Raji (cell line): ENCODE measurements around the gene AMFR.

Experiments
- POLR2A ChIP-seq: IDR thresholded peaks from 2 replicates; pipeline ENCODE4 v1.6.1; 2011; ENCODE audit warnings: low read depth, low read length, control low read depth; ENCODE audit not compliant: insufficient read depth

AMFR gene

GRCh38 chr16:56357241-56357764, 68.0 kb downstream of the AMFR start:
- no peak for TF ChIP-seq POLR2A

GRCh38 chr16:56356276-56357240, 68.8 kb downstream of the AMFR start:
- no peak for TF ChIP-seq POLR2A

- no peak for TF ChIP-seq POLR2A
Observed at GRCh38 chr16:56355786-56356275, 69.5 kb downstream of the AMFR start.

- no peak for TF ChIP-seq POLR2A
Observed at GRCh38 chr16:56355221-56355620, 70.1 kb downstream of the AMFR start.

- no peak for TF ChIP-seq POLR2A
Observed at GRCh38 chr16:56354746-56355145, 70.6 kb downstream of the AMFR start.

GRCh38 chr16:56354016-56354415, 71.3 kb downstream of the AMFR start:
- no peak for TF ChIP-seq POLR2A

DNA sequence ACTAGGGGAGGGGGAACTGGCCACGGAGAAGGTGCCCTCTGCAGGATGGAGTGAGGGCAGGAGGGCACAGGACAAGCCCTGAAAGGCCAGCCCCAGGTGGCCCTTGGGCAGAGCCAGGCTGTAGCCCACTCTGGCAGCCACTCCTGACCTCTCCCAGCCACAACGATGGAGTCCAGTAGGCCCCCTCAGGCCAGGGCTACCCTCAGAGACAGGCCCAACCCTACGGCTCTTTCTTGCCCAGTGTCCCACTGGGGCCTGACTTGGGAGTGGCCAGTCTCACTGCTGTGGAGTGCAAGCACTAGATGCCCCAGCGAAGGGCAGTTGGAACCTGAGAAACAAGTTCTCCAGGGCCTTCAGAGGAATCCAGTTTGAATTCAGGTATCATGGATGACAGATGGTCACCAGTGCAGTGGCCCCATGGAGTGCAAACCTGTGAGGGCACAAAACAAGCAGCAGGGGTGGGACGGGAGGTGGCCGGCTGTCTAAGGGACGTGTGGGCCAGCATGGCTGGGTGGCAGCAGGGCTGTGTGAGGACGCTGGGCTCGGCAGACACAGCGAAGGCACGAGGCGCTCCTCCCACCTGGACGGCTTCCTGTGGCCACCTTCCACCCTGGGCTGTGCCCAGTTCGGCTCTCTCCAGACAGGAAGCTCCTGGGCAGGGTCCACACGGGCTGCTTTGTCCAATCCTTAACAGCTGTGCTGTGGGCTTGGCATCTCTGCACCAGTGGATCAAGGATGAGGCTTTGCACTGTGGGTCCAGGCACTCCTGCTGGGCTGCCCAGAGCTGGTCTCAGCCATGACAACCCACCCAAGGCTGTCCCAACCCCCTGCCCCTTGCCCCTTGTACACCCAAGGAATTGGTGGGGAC, 72.1 kb downstream of the AMFR start:
- TF ChIP-seq POLR2A, result no peak

GRCh38 chr16:56352351-56353053, 72.8 kb downstream of the AMFR start:
- TF ChIP-seq POLR2A, result no peak

DNA sequence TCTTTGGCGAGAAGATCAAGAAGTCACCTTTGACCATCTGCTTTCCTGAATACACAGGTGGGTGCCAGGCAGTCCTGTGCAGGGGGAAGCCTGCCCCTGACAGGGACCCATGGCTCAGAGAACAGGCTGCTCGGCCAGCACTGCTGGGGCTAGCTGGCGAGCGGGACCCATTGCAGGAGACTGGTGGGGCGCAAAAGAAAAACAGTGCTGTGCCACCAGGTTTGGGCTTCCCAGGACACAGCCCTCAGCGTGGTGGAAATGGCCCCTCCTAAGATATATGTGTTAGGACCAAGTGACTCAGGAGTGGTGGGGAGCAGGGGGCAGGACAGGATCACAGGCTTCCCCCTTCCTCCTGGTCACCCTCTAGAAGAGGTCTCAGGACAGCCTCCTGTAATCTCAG, 73.9 kb downstream of the AMFR start:
- TF ChIP-seq POLR2A, result no peak

- TF ChIP-seq POLR2A, result no peak
Observed at GRCh38 chr16:56350491-56351405, 74.6 kb downstream of the AMFR start.

GRCh38 chr16:56349711-56350161, 75.6 kb downstream of the AMFR start:
- TF ChIP-seq POLR2A, result no peak

DNA sequence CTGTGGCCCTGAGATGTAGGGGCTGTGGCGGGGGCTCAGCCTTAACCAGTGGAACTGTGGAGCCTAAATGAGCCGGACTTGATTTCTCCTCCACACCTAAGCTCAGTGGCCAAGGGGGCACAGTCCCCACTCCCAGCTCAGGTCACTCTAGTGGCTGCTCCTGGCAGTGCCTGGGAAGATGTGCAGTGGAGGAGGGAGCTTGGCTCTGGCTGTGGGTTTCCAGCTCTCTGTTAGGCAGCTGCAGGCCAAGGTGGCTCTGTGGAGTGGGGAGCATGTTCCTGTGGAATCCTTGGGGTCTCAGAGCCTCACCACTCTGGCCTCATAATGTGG, 76.3 kb downstream of the AMFR start:
- TF ChIP-seq POLR2A, result no peak

DNA sequence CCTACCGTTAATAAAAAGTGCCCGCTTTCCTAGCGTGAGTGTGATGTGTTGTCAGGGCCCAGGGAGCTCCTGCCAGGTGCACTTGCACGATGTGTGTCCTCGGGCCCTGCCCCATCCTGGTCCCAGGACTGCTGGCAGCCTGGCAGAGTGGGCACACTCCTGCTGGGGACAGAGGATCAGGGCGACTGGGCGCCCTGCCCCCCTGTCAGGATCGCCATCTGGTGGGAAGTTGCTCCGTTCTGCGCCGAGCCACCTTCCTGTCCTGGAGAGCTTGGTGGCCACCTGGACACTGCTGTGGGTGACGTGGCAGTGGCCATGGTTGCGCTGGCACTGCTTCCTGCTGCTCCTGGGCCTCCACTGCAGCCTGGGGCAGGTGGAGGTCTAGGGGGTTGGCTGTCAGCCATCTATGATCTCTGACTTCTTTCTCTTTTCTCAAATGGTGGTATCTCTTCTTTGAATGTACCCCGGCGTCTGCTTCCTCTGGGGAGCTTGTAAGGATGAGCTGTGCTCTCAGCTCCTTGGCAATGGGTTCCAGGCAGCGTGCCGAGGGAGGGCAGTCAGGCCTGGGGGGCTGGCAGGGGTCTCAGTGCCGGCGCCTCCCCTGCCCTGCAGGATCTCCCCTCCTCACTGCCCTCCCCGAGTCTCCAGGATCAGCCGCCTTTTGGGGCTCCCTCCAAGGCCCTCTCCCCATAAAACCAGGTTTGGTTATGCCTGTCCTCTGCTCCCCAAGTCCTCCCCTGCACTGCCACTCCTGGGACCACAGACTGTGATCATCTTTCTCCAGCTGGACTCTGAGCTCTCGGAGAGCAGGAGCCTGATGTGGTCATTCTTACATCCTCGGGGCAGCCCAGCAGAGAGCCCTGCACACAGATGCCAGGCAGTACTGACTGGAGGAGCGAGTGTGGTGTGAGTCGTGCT, 76.9 kb downstream of the AMFR start:
- TF ChIP-seq POLR2A, result no peak
